HG02840 (cell line): ENCODE measurements around the gene MB.

Experiments used
- ATAC-seq: cut with Tn5 transposase; IDR thresholded peaks from one replicate; pipeline ENCODE4 v1.9.1; 2021; ENCODE audit warnings: mild to moderate bottlenecking, moderate library complexity, moderate number of reproducible peaks; ENCODE audit not compliant: unreplicated experiment, low FRiP score

The MB gene

GRCh38 chr22:35619336-35620094 is 2.4 kb upstream of the MB start:
- ATAC-seq: no peak

- no peak for ATAC-seq
Observed at GRCh38 chr22:35618427-35619223, 1.5 kb upstream of the MB start.

- ATAC-seq: no peak
Observed at GRCh38 chr22:35616043-35616442, 1.1 kb downstream of the MB start.

- ATAC-seq: no peak
Observed at GRCh38 chr22:35615156-35615555, 2.0 kb downstream of the MB start.

GRCh38 chr22:35614404-35614803 is 2.7 kb downstream of the MB start:
- no peak for ATAC-seq

- no peak for ATAC-seq
Observed at GRCh38 chr22:35612903-35613302, 4.2 kb downstream of the MB start.

- ATAC-seq: no peak
Observed at GRCh38 chr22:35611891-35612576, 5.1 kb downstream of the MB start.

- ATAC-seq: no peak
Observed at GRCh38 chr22:35611200-35611890, 5.8 kb downstream of the MB start.

- no peak for ATAC-seq
Observed at GRCh38 chr22:35610741-35611140, 6.4 kb downstream of the MB start.

- no peak for ATAC-seq
Observed at GRCh38 chr22:35609761-35610160, 7.4 kb downstream of the MB start.

- ATAC-seq: no peak
Observed at GRCh38 chr22:35609261-35609660, 7.9 kb downstream of the MB start.

GRCh38 chr22:35608088-35608487 is 9.0 kb downstream of the MB start:
- ATAC-seq: no peak

- ATAC-seq: no peak
Observed at GRCh38 chr22:35606916-35607315, 10.2 kb downstream of the MB start.

GRCh38 chr22:35605851-35606481 is 11.2 kb downstream of the MB start:
- ATAC-seq: no peak

GRCh38 chr22:35605369-35605680 is 11.8 kb downstream of the MB start:
- no peak for ATAC-seq

- ATAC-seq: no peak
Observed at GRCh38 chr22:35604621-35605368, 12.3 kb downstream of the MB start.

GRCh38 chr22:35601743-35602615 is 15.2 kb downstream of the MB start:
- ATAC-seq: no peak

- ATAC-seq: no peak
Observed at GRCh38 chr22:35601013-35601580, 16.0 kb downstream of the MB start.
